HepG2 (cell line): ENCODE results near the gene AHSG. TPM values are rescaled to one million over a fixed set of nuclear protein-coding genes. Genes with fewer than 3 reads are reported as not detected.

Source experiments
- CBFB ChIP-seq: sonication (generic); formaldehyde crosslinking; IDR thresholded peaks from 2 replicates; pipeline ENCODE4 v1.4.0; 2020; ENCODE audit warnings: missing genetic modification reagents
- EHMT2 ChIP-seq: fragments of 200-600 bp; sonication (generic); IDR thresholded peaks from 2 replicates; pipeline ENCODE4 v1.7.0; 2017; ENCODE audit warnings: antibody characterized with exemption, low read depth, low read length, borderline replicate concordance
- FOXO1 ChIP-seq: sonication (generic); formaldehyde crosslinking; IDR thresholded peaks from 2 replicates; pipeline ENCODE4 v1.4.0; 2020; ENCODE audit warnings: missing genetic modification reagents
- HNF4A ChIP-seq: sonication (generic); formaldehyde crosslinking; IDR thresholded peaks from 2 replicates; pipeline ENCODE4 v1.4.0; 2020; ENCODE audit warnings: missing genetic modification reagents
- MXD1 ChIP-seq: sonication (generic); formaldehyde crosslinking; IDR thresholded peaks from 2 replicates; pipeline ENCODE4 v1.4.0; 2020; ENCODE audit warnings: mild to moderate bottlenecking, missing genetic modification reagents
- PHF20 ChIP-seq: sonication (generic); formaldehyde crosslinking; IDR thresholded peaks from 2 replicates; pipeline ENCODE4 v1.5.0; 2020; ENCODE audit warnings: mild to moderate bottlenecking, missing genetic modification reagents
- SIN3B ChIP-seq: fragments of 150-350 bp; IDR thresholded peaks from 2 replicates; pipeline ENCODE4 v1.6.1; 2014; ENCODE audit warnings: low read length
- SP1 ChIP-seq, 2 experiments: fragments of 450-650 bp in 1 of 2; sonication (generic) in 1 of 2; formaldehyde crosslinking in 1 of 2; IDR thresholded peaks; 2 replicates each; pipeline versions ENCODE4 v1.4.0 to v1.6.1; 2016 to 2020; ENCODE audit warnings: missing genetic modification reagents in 1 of 2
- TCF7 ChIP-seq: sonication (generic); IDR thresholded peaks from 2 replicates; pipeline ENCODE4 v1.6.1; 2016; ENCODE audit warnings: antibody characterized with exemption, low read depth
- U2AF2 ChIP-seq: fragments of 200-400 bp; formaldehyde crosslinking; IDR thresholded peaks from 2 replicates; pipeline ENCODE4 v1.6.1; 2017; ENCODE audit warnings: low read depth, mild to moderate bottlenecking, low read length
- ZBTB20 ChIP-seq: sonication (generic); formaldehyde crosslinking; IDR thresholded peaks from 2 replicates; pipeline ENCODE4 v1.8.1; 2023; ENCODE audit warnings: missing genetic modification reagents, low read depth, mild to moderate bottlenecking, borderline replicate concordance
- ZFP90 ChIP-seq: sonication (generic); formaldehyde crosslinking; IDR thresholded peaks from 2 replicates; pipeline ENCODE4 v1.8.0; 2022; ENCODE audit warnings: missing genetic modification reagents, mild to moderate bottlenecking, inconsistent platforms, borderline replicate concordance
- ZNF138 ChIP-seq: sonication (generic); formaldehyde crosslinking; IDR thresholded peaks from 2 replicates; pipeline ENCODE4 v1.5.0; 2020; ENCODE audit warnings: mild to moderate bottlenecking, low read depth, missing genetic modification reagents
- ZNF335 ChIP-seq: sonication (generic); formaldehyde crosslinking; IDR thresholded peaks from 2 replicates; pipeline ENCODE4 v1.4.0; 2020; ENCODE audit warnings: missing genetic modification reagents
- ZNF33A ChIP-seq: sonication (generic); formaldehyde crosslinking; IDR thresholded peaks from 2 replicates; pipeline ENCODE4 v1.5.1; 2020; ENCODE audit warnings: missing genetic modification reagents, mild to moderate bottlenecking, moderate library complexity, borderline replicate concordance
- ZNF383 ChIP-seq: sonication (generic); formaldehyde crosslinking; IDR thresholded peaks from 2 replicates; pipeline ENCODE4 v1.4.0; 2020; ENCODE audit warnings: missing genetic modification reagents, mild to moderate bottlenecking, borderline replicate concordance
- ZNF496 ChIP-seq: sonication (generic); formaldehyde crosslinking; IDR thresholded peaks from 2 replicates; pipeline ENCODE4 v1.8.1; 2023; ENCODE audit warnings: mild to moderate bottlenecking, moderate library complexity, missing genetic modification reagents; ENCODE audit not compliant: insufficient replicate concordance
- ZNF558 ChIP-seq: sonication (generic); formaldehyde crosslinking; IDR thresholded peaks from 2 replicates; pipeline ENCODE4 v1.9.0; 2022; ENCODE audit warnings: mild to moderate bottlenecking, missing genetic modification reagents, borderline replicate concordance
- ZNF792 ChIP-seq: IDR thresholded peaks from 2 replicates; pipeline ENCODE4 v1.6.1; 2016
- polyA plus RNA-seq, 8 experiments: library from polyadenylated mRNA; depleted of rRNA in 3 of 8; stranded (reverse) in 7 of 8; unstranded in 1 of 8; fragments of >200 nt; fragmentation: Illumina TruSeq in 4 of 8; extraction: Trizol in 4 of 8; gene quantifications; 2 replicates each; pipeline versions ENCODE4 v1.2.1 to v1.2.3, GENCODE V29; 2011 to 2016; ENCODE audit warnings: low read depth in 4 of 8, missing spikeins in 1 of 8, mixed read lengths in 1 of 8; ENCODE audit not compliant: insufficient read depth in 1 of 8
- total RNA-seq, 5 experiments: library from RNA; depleted of rRNA; stranded (reverse); fragments of >200 nt; fragmentation: Illumina TruSeq; extraction: Trizol; gene quantifications; 2 replicates each; pipeline ENCODE4 v1.2.3, GENCODE V29; 2016; ENCODE audit warnings: low read depth in 1 of 5
- TF ChIP-seq, protein P1 (sequence below): sonication (generic); formaldehyde crosslinking; IDR thresholded peaks from 2 replicates; pipeline ENCODE4 v1.8.0; 2022; ENCODE audit warnings: missing genetic modification reagents, mild to moderate bottlenecking, moderate library complexity, borderline replicate concordance
- TF ChIP-seq, protein P2 (sequence below): sonication (generic); formaldehyde crosslinking; IDR thresholded peaks from 2 replicates; pipeline ENCODE4 v1.5.0; 2020; ENCODE audit warnings: missing genetic modification reagents
- TF ChIP-seq, protein P3 (sequence below): sonication (generic); formaldehyde crosslinking; IDR thresholded peaks from 2 replicates; pipeline ENCODE4 v1.5.0; 2020; ENCODE audit warnings: mild to moderate bottlenecking, missing genetic modification reagents
- TF ChIP-seq, protein P4 (sequence below): sonication (generic); formaldehyde crosslinking; IDR thresholded peaks from 2 replicates; pipeline ENCODE4 v1.4.0; 2020; ENCODE audit warnings: mild to moderate bottlenecking, low read depth, missing genetic modification reagents

AHSG gene
- total and polyA plus RNA-seq, 2 of the 13 experiments (the other 11 are each of a cell fraction or from before 2014, with no cell fraction given): 2,043 to 19,152 TPM

- TF ChIP-seq, protein P1, sequence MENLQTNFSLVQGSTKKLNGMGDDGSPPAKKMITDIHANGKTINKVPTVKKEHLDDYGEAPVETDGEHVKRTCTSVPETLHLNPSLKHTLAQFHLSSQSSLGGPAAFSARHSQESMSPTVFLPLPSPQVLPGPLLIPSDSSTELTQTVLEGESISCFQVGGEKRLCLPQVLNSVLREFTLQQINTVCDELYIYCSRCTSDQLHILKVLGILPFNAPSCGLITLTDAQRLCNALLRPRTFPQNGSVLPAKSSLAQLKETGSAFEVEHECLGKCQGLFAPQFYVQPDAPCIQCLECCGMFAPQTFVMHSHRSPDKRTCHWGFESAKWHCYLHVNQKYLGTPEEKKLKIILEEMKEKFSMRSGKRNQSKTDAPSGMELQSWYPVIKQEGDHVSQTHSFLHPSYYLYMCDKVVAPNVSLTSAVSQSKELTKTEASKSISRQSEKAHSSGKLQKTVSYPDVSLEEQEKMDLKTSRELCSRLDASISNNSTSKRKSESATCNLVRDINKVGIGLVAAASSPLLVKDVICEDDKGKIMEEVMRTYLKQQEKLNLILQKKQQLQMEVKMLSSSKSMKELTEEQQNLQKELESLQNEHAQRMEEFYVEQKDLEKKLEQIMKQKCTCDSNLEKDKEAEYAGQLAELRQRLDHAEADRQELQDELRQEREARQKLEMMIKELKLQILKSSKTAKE: peak; percentile 35; the same call in 1 of the 2 replicates
- no peak for TF ChIP-seq ZNF383 (CRISPR knock-in tag)
- TF ChIP-seq ZFP90 (CRISPR knock-in tag): no peak
- TF ChIP-seq, protein P2, sequence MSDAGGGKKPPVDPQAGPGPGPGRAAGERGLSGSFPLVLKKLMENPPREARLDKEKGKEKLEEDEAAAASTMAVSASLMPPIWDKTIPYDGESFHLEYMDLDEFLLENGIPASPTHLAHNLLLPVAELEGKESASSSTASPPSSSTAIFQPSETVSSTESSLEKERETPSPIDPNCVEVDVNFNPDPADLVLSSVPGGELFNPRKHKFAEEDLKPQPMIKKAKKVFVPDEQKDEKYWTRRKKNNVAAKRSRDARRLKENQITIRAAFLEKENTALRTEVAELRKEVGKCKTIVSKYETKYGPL (CRISPR knock-in tag): no peak
- TF ChIP-seq MXD1: peak; percentile 63
- TF ChIP-seq EHMT2: no peak
- TF ChIP-seq, protein P3, sequence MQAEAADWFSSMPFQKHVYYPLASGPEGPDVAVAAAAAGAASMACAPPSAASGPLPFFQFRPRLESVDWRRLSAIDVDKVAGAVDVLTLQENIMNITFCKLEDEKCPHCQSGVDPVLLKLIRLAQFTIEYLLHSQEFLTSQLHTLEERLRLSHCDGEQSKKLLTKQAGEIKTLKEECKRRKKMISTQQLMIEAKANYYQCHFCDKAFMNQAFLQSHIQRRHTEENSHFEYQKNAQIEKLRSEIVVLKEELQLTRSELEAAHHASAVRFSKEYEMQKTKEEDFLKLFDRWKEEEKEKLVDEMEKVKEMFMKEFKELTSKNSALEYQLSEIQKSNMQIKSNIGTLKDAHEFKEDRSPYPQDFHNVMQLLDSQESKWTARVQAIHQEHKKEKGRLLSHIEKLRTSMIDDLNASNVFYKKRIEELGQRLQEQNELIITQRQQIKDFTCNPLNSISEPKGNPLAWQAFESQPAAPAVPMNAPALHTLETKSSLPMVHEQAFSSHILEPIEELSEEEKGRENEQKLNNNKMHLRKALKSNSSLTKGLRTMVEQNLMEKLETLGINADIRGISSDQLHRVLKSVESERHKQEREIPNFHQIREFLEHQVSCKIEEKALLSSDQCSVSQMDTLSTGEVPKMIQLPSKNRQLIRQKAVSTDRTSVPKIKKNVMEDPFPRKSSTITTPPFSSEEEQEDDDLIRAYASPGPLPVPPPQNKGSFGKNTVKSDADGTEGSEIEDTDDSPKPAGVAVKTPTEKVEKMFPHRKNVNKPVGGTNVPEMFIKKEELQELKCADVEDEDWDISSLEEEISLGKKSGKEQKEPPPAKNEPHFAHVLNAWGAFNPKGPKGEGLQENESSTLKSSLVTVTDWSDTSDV (CRISPR knock-in tag): peak; percentile 65; the same call in 1 of the 2 replicates
- no peak for TF ChIP-seq ZNF33A
- no peak for TF ChIP-seq ZNF138 (CRISPR knock-in tag)
- no peak for TF ChIP-seq U2AF2
- TF ChIP-seq SP1 (IDR thresholded peaks at IDR 0.05): no peak
- TF ChIP-seq SP1 (CRISPR knock-in tag; IDR thresholded peaks at IDR 0.05): no peak
- TF ChIP-seq TCF7: no peak
- TF ChIP-seq, protein P4, sequence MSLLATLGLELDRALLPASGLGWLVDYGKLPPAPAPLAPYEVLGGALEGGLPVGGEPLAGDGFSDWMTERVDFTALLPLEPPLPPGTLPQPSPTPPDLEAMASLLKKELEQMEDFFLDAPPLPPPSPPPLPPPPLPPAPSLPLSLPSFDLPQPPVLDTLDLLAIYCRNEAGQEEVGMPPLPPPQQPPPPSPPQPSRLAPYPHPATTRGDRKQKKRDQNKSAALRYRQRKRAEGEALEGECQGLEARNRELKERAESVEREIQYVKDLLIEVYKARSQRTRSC (CRISPR knock-in tag): 0 out of 2 replicates have a peak, but pooled peaks have one; percentile 29
- no peak; the same call in 1 of the 2 replicates for TF ChIP-seq ZBTB20 (CRISPR knock-in tag)
- peak; percentile 75 for TF ChIP-seq ZNF558 (CRISPR knock-in tag)
- no peak for TF ChIP-seq SIN3B
- peak; percentile 43; the same call in 1 of the 2 replicates for TF ChIP-seq FOXO1 (CRISPR knock-in tag)
- TF ChIP-seq CBFB (CRISPR knock-in tag): 0 out of 2 replicates have a peak, but pooled peaks have one; percentile 11
- TF ChIP-seq ZNF335 (CRISPR knock-in tag): no peak
- peak; percentile 4 for TF ChIP-seq ZNF792 (CRISPR knock-in tag)
- TF ChIP-seq HNF4A (CRISPR knock-in tag): no peak
- TF ChIP-seq ZNF496 (CRISPR knock-in tag): no peak
- no peak for TF ChIP-seq PHF20
These were observed 7.6 kb downstream of the AHSG start (continued) for GRCh38 chr3:186620213-186621092.
